HCT116 (cell line): ENCODE results near the gene ZNF780A.

Experiments
- CEBPB ChIP-seq: IDR thresholded peaks from 2 replicates; pipeline ENCODE4 v1.6.1; 2012; ENCODE audit warnings: low read depth
- CTCF ChIP-seq, 3 experiments: fragments of 200-600 bp in 1 of 3; sonication (generic) in 1 of 3; IDR thresholded peaks in 2 of 3; conservative IDR thresholded peaks in 1 of 3; 2 replicates each; pipeline ENCODE4 v1.5.1; 2012 to 2017; ENCODE audit warnings: low read depth in 2 of 3, low read length in 2 of 3, antibody characterized with exemption in 1 of 3, borderline replicate concordance in 1 of 3, control low read depth in 1 of 3, mild to moderate bottlenecking in 1 of 3, mixed read lengths in 1 of 3, mixed run types in 1 of 3, moderate library complexity in 1 of 3; ENCODE audit not compliant: insufficient read depth in 1 of 3
- EZH2 ChIP-seq: fragments of 200-600 bp; sonication (generic); IDR thresholded peaks from 2 replicates; pipeline ENCODE4 v1.6.1; 2017; ENCODE audit warnings: antibody characterized with exemption, mixed run types
- JUND ChIP-seq: IDR thresholded peaks from 2 replicates; pipeline ENCODE4 v1.6.1; 2012
- POLR2A ChIP-seq: IDR thresholded peaks from 2 replicates; pipeline ENCODE4 v1.7.0; 2011; ENCODE audit warnings: borderline replicate concordance; ENCODE audit not compliant: insufficient read depth, insufficient read length; ENCODE audit errors: extremely low read depth
- POLR2AphosphoS5 ChIP-seq: IDR thresholded peaks from 2 replicates; pipeline ENCODE4 v1.6.1; 2011; ENCODE audit warnings: mild to moderate bottlenecking, low read depth, low read length, moderate library complexity
- REST ChIP-seq: IDR thresholded peaks from 2 replicates; pipeline ENCODE4 v1.6.1; 2012; ENCODE audit warnings: low read depth
- YY1 ChIP-seq: IDR thresholded peaks from 2 replicates; pipeline ENCODE4 v1.6.1; 2011; ENCODE audit warnings: low read length, low read depth, moderate library complexity, mild to moderate bottlenecking; ENCODE audit not compliant: insufficient replicate concordance; ENCODE audit errors: extremely low read depth

- TF ChIP-seq POLR2A (no peak), JUND (no peak), POLR2AphosphoS5 (no peak), REST (no peak), YY1 (no peak), EZH2 (no peak), CEBPB (no peak), CTCF (IDR thresholded peaks at IDR 0.05 in 2 of 3, conservative IDR thresholded peaks at IDR 0.05 in 1 of 3; ENCODE audit: borderline replicate concordance in 1 of 3, insufficient read depth in 1 of 3, low read depth in 2 of 3, low read length in 2 of 3) (no peak)
Measured at GRCh38 chr19:40089462-40089861, 1.3 kb downstream of the ZNF780A start.
